Measurements from ENCODE around the gene NUDT15. TPM values are rescaled to one million over a fixed set of nuclear protein-coding genes. Genes with fewer than 3 reads are reported as not detected.

Gene NUDT15
- polyA plus RNA-seq, 2 of the 4 experiments (the other 2 are of a cell fraction), result 33.8 to 35.5 TPM

DNA sequence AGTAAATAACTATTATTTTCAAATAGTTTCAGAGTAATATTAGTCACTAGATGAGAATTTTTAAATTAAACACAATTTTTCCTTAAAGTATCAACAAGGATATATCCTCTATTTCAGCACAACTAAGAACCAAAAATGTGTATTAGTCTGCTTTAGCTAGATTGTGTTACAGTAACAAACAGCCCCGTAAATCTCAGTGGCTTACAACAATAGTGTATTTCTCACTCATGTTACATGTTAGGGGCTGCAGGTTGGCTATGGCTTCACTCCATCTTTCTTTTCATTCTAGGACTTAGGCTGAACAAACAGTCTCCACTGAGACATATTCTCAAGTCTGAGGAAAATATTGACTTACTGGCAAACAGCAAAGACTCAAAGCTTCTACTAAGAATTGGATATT is 24.9 kb upstream of the NUDT15 start (continued):
- TF ChIP-seq, protein P1, sequence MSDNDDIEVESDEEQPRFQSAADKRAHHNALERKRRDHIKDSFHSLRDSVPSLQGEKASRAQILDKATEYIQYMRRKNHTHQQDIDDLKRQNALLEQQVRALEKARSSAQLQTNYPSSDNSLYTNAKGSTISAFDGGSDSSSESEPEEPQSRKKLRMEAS (IDR thresholded peaks at IDR 0.05), result no peak
- TF ChIP-seq ZC3H11A (IDR thresholded peaks at IDR 0.05), result no peak

DNA sequence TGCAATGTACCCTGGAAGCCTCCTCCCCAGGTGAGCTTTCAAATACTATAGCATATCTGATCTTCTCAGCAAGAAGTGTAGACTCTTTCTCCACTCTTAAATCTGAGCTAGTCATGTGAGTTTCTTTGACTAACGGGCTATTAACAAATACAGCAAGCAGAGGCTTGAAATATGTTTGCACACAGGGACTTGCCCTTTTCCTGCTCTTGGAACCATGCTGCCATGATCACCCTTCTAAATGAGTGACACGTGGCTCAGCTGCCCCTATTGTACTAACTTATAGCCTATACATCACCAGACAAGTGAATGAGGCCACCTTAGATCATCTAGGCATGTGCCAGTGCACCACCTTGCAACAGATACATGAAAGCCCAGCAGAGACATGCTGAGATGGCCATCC is 23.2 kb upstream of the NUDT15 start:
- H3K9me3 ChIP-seq, result no peaks in the 10 kb centered on the region
- POLR2A ChIA-PET, result no interaction called here
- H3K4me2 ChIP-seq, result no peak overlapping the region
- H3K27ac ChIP-seq, result no peak overlapping the region
- no peak for ATAC-seq
- no peak for DNase-seq (ENCODE audit: low read depth in 1 of 2, low spot score in 1 of 2)
- no peak overlapping the region for H3K4me3 ChIP-seq
- FAIRE-seq, result no peak
- 63% methylated on average over 2 of the region's 2 CpGs for WGBS (ENCODE audit: missing lambda C conversion rate)
- CTCF ChIA-PET, result interaction anchor here (0.7 to 1.7 kb wide), 2 partner anchors 24 to 78 kb away, joined by 3 to 8 read pairs; partner anchors contain the start of gene NUDT15
- peaks cover 7% of the 10 kb centered on the region for H3K4me1 ChIP-seq
- TF ChIP-seq JUNB (IDR thresholded peaks at IDR 0.05) (no peak), CBX8 (IDR thresholded peaks at IDR 0.05) (no peak), SMC3 (IDR thresholded peaks at IDR 0.05) (no peak)

DNA sequence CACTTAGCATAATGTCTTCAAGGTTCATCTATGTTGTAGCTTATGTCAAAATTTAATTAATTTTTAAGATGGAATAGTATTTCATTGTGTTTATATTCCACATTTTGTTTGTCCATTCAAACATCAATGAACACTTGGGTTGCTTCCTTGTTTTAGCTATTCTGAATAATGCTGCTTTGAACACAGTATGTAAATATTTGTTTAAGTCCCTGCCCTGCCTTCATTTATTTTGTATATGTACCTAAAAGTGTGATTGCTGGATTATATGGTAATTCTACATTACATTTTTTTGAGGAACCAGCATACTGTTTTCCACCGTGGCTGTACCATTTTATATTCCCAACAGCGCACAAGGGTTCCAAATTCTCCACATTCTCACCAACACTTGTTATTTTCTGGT is 18.9 kb upstream of the NUDT15 start:
- WGBS (ENCODE audit: missing lambda C conversion rate), result 85% methylated on average over 2 of the region's 2 CpGs
- POLR2A ChIA-PET, result no interaction called here
- Histone ChIP-seq H3K9me3 (no peaks in the 10 kb centered on the region), H3K4me1 (no peaks in the 10 kb centered on the region), H3K4me2 (no peak overlapping the region), H3K4me3 (no peak overlapping the region), H3K27ac (no peak overlapping the region)
- DNase-seq (ENCODE audit: low read depth in 1 of 2, low spot score in 1 of 2) (no peak), ATAC-seq (no peak), FAIRE-seq (no peak)
- no peak for TF ChIP-seq RCOR1 (IDR thresholded peaks at IDR 0.05; ENCODE audit: low read depth, low read length)
- no peak for TF ChIP-seq TP53 (CRISPR knock-in tag; IDR thresholded peaks at IDR 0.05)
- TF ChIP-seq ESRRA (IDR thresholded peaks at IDR 0.05; ENCODE audit: borderline replicate concordance, low read length), result no peak
- TF ChIP-seq CBX8 (IDR thresholded peaks at IDR 0.05), result no peak
- TF ChIP-seq JUNB (IDR thresholded peaks at IDR 0.05), result no peak
- TF ChIP-seq NPAS2 (CRISPR knock-in tag; IDR thresholded peaks at IDR 0.05; ENCODE audit: borderline replicate concordance), result no peak
- no peak for TF ChIP-seq SMC3 (IDR thresholded peaks at IDR 0.05)
- TF ChIP-seq, protein P2, sequence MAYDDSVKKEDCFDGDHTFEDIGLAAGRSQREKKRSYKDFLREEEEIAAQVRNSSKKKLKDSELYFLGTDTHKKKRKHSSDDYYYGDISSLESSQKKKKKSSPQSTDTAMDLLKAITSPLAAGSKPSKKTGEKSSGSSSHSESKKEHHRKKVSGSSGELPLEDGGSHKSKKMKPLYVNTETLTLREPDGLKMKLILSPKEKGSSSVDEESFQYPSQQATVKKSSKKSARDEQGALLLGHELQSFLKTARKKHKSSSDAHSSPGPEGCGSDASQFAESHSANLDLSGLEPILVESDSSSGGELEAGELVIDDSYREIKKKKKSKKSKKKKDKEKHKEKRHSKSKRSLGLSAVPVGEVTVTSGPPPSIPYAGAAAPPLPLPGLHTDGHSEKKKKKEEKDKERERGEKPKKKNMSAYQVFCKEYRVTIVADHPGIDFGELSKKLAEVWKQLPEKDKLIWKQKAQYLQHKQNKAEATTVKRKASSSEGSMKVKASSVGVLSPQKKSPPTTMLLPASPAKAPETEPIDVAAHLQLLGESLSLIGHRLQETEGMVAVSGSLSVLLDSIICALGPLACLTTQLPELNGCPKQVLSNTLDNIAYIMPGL (CRISPR knock-in tag; IDR thresholded peaks at IDR 0.05; ENCODE audit: borderline replicate concordance), result no peak
- no peak for TF ChIP-seq CEBPB (IDR thresholded peaks at IDR 0.05)
- TF ChIP-seq, protein P3, sequence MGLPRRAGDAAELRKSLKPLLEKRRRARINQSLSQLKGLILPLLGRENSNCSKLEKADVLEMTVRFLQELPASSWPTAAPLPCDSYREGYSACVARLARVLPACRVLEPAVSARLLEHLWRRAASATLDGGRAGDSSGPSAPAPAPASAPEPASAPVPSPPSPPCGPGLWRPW (IDR thresholded peaks at IDR 0.05), result no peak
- no peak for TF ChIP-seq HOXA7 (CRISPR knock-in tag; IDR thresholded peaks at IDR 0.05)
- CTCF ChIA-PET, result no interaction called here

DNA sequence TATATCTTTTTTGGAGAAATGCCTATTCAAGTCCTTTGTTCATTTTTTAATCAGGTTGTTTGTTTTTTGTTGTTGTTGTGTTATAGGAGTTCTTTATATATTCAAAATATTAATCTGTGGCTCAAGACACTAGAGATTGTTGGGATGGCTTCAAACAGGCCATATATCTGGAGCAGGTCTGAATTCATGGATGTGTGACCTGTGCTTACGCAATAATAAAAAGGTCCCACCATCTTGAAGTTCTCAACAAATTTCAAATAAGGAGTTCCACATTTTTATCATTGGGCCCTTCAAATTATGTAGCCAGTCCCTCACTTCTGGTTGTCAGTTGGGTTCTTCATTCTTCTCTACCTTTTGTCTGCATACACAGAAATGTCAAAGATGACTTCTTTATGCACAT is 17.7 kb upstream of the NUDT15 start:
- no peak for ATAC-seq
- Histone ChIP-seq H3K4me3 (no peak overlapping the region), H3K9me3 (no peaks in the 10 kb centered on the region), H3K4me2 (no peak overlapping the region), H3K4me1 (no peaks in the 10 kb centered on the region), H3K27ac (no peak overlapping the region)
- ChIA-PET CTCF (no interaction called here), POLR2A (no interaction called here)
- DNase-seq (ENCODE audit: low read depth in 1 of 2, low spot score in 1 of 2), result no peak
- FAIRE-seq, result no peak
- TF ChIP-seq, protein P4, sequence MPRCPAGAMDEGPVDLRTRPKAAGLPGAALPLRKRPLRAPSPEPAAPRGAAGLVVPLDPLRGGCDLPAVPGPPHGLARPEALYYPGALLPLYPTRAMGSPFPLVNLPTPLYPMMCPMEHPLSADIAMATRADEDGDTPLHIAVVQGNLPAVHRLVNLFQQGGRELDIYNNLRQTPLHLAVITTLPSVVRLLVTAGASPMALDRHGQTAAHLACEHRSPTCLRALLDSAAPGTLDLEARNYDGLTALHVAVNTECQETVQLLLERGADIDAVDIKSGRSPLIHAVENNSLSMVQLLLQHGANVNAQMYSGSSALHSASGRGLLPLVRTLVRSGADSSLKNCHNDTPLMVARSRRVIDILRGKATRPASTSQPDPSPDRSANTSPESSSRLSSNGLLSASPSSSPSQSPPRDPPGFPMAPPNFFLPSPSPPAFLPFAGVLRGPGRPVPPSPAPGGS (IDR thresholded peaks at IDR 0.05), result no peak
- TF ChIP-seq, protein P5, sequence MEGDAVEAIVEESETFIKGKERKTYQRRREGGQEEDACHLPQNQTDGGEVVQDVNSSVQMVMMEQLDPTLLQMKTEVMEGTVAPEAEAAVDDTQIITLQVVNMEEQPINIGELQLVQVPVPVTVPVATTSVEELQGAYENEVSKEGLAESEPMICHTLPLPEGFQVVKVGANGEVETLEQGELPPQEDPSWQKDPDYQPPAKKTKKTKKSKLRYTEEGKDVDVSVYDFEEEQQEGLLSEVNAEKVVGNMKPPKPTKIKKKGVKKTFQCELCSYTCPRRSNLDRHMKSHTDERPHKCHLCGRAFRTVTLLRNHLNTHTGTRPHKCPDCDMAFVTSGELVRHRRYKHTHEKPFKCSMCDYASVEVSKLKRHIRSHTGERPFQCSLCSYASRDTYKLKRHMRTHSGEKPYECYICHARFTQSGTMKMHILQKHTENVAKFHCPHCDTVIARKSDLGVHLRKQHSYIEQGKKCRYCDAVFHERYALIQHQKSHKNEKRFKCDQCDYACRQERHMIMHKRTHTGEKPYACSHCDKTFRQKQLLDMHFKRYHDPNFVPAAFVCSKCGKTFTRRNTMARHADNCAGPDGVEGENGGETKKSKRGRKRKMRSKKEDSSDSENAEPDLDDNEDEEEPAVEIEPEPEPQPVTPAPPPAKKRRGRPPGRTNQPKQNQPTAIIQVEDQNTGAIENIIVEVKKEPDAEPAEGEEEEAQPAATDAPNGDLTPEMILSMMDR (IDR thresholded peaks at IDR 0.05), result no peak
- TF ChIP-seq EHMT2 (IDR thresholded peaks at IDR 0.05; ENCODE audit: low read depth), result no peak
- peak in 1 of 2 experiments; percentile 13; a peak in 1 of 4 replicates for TF ChIP-seq CEBPB (IDR thresholded peaks at IDR 0.05)
- 94% methylated on average over 1 of the region's 1 CpG for WGBS (ENCODE audit: missing lambda C conversion rate)

Measured in A549 (cell line).